IgD-negative memory B cell (primary cell): ENCODE measurements around the gene PLEKHM1. TPM values are rescaled to one million over a fixed set of nuclear protein-coding genes. Genes with fewer than 3 reads are reported as not detected.
A peak's percentile ranks its signal among the peaks of the same experiment; 100 is the strongest.

Source experiments
- H3K27ac Mint-ChIP-seq, 3 donors: one replicate each; pipeline ENCODE4 v1.8.0; 2020 to 2022; ENCODE audit warnings: mild to moderate bottlenecking in 3 of 3, mixed read lengths in 3 of 3, moderate library complexity in 1 of 3
- H3K27me3 Mint-ChIP-seq: one replicate; pipeline ENCODE4 v1.8.0; 2021; ENCODE audit warnings: mixed read lengths
- H3K36me3 Mint-ChIP-seq: one replicate; pipeline ENCODE4 v1.8.0; 2020; ENCODE audit warnings: mild to moderate bottlenecking, mixed read lengths
- H3K4me1 Mint-ChIP-seq, 3 donors: one replicate each; pipeline ENCODE4 v1.8.0; 2020 to 2022; ENCODE audit warnings: mixed read lengths in 3 of 3, mild to moderate bottlenecking in 1 of 3
- H3K4me3 Mint-ChIP-seq, 4 donors: one replicate each; pipeline ENCODE4 v1.8.0; 2020 to 2022; ENCODE audit warnings: mild to moderate bottlenecking in 4 of 4, mixed read lengths in 4 of 4, moderate library complexity in 3 of 4
- H3K9me3 Mint-ChIP-seq, 3 donors: one replicate each; pipeline ENCODE4 v1.8.0; 2020 to 2021; ENCODE audit warnings: mixed read lengths in 3 of 3, mild to moderate bottlenecking in 1 of 3
- polyA plus RNA-seq: library from polyadenylated mRNA; unstranded; fragments of 300-500 nt; fragmentation: Illumina TruSeq; gene quantifications from one replicate; pipeline ENCODE4 v1.2.3, GENCODE V29; 2021

The PLEKHM1 gene
- polyA plus RNA-seq, 1 donor from 2014 or later, result 15.8 TPM

- Mint-ChIP-seq H3K4me3 (peak overlapping the region in 1 of 4 donors; percentile 62), H3K27ac (peak overlapping the region in 1 of 3 donors; percentile 87), H3K4me1 (peaks cover 18 to 30% (median 23%) of the 10 kb centered on the region in 3 donors), H3K27me3 (no peaks in the 10 kb centered on the region), H3K36me3 (no peaks in the 10 kb centered on the region), H3K9me3 (no peaks in the 10 kb centered on the region)
Measured at GRCh38 chr17:45427181-45427835, 63.2 kb downstream of the PLEKHM1 start.

- H3K27me3 Mint-ChIP-seq, result no peaks in the 10 kb centered on the region
- no peaks in the 10 kb centered on the region for H3K9me3 Mint-ChIP-seq
- H3K36me3 Mint-ChIP-seq, result no peaks in the 10 kb centered on the region
- peaks cover 18 to 31% (median 23%) of the 10 kb centered on the region in 3 donors for H3K4me1 Mint-ChIP-seq
- peak overlapping the region in 1 of 3 donors; percentile 87 for H3K27ac Mint-ChIP-seq
- no peak overlapping the region for H3K4me3 Mint-ChIP-seq
Measured at GRCh38 chr17:45426561-45426960, 64.0 kb downstream of the PLEKHM1 start.

GRCh38 chr17:45425984-45426413 is 64.5 kb downstream of the PLEKHM1 start:
- no peak overlapping the region for H3K4me3 Mint-ChIP-seq
- no peak overlapping the region for H3K27ac Mint-ChIP-seq
- no peaks in the 10 kb centered on the region for H3K27me3 Mint-ChIP-seq
- peaks cover 19 to 28% (median 22%) of the 10 kb centered on the region in 3 donors for H3K4me1 Mint-ChIP-seq
- no peaks in the 10 kb centered on the region for H3K9me3 Mint-ChIP-seq
- no peaks in the 10 kb centered on the region for H3K36me3 Mint-ChIP-seq

- peak overlapping the region in 1 of 4 donors; percentile 51 for H3K4me3 Mint-ChIP-seq
- no peaks in the 10 kb centered on the region for H3K36me3 Mint-ChIP-seq
- H3K27ac Mint-ChIP-seq, result no peak overlapping the region
- no peaks in the 10 kb centered on the region for H3K9me3 Mint-ChIP-seq
- H3K27me3 Mint-ChIP-seq, result no peaks in the 10 kb centered on the region
- H3K4me1 Mint-ChIP-seq, result peaks cover 16 to 21% (median 17%) of the 10 kb centered on the region in 3 donors
Measured at GRCh38 chr17:45425125-45425983, 65.2 kb downstream of the PLEKHM1 start.

GRCh38 chr17:45424769-45425124 is 65.8 kb downstream of the PLEKHM1 start:
- H3K4me1 Mint-ChIP-seq, result peaks cover 15 to 21% (median 15%) of the 10 kb centered on the region in 3 donors

GRCh38 chr17:45423975-45424335 is 66.6 kb downstream of the PLEKHM1 start:
- H3K36me3 Mint-ChIP-seq, result no peaks in the 10 kb centered on the region
- H3K9me3 Mint-ChIP-seq, result no peaks in the 10 kb centered on the region
- peaks cover 11 to 17% (median 12%) of the 10 kb centered on the region in 3 donors for H3K4me1 Mint-ChIP-seq
- no peak overlapping the region for H3K4me3 Mint-ChIP-seq
- H3K27me3 Mint-ChIP-seq, result no peaks in the 10 kb centered on the region
- H3K27ac Mint-ChIP-seq, result no peak overlapping the region

More at GRCh38 chr17:45424769-45425124, 65.8 kb downstream of the PLEKHM1 start:
- Mint-ChIP-seq H3K27ac (no peak overlapping the region), H3K36me3 (no peaks in the 10 kb centered on the region), H3K27me3 (no peaks in the 10 kb centered on the region), H3K9me3 (no peaks in the 10 kb centered on the region), H3K4me3 (no peak overlapping the region)

GRCh38 chr17:45423304-45423974 is 67.1 kb downstream of the PLEKHM1 start:
- H3K4me1 Mint-ChIP-seq, result peaks cover 7 to 12% (median 8%) of the 10 kb centered on the region in 3 donors
- peak overlapping the region in 1 of 3 donors; percentile 1 for H3K27ac Mint-ChIP-seq
- H3K27me3 Mint-ChIP-seq, result no peaks in the 10 kb centered on the region
- no peak overlapping the region for H3K4me3 Mint-ChIP-seq
- no peaks in the 10 kb centered on the region for H3K9me3 Mint-ChIP-seq
- no peaks in the 10 kb centered on the region for H3K36me3 Mint-ChIP-seq

GRCh38 chr17:45414990-45415881 is 75.3 kb downstream of the PLEKHM1 start:
- peaks cover 27 to 35% (median 34%) of the 10 kb centered on the region in 3 donors for H3K4me1 Mint-ChIP-seq

GRCh38 chr17:45413498-45413923 is 77.0 kb downstream of the PLEKHM1 start:
- Mint-ChIP-seq H3K27ac (peak overlapping the region; percentile 73 to 98 (median 95)), H3K9me3 (no peaks in the 10 kb centered on the region), H3K27me3 (no peaks in the 10 kb centered on the region), H3K36me3 (peaks cover 4% of the 10 kb centered on the region), H3K4me1 (peaks cover 38 to 42% (median 40%) of the 10 kb centered on the region in 3 donors), H3K4me3 (peak overlapping the region; percentile 17 to 99 (median 82))

More at GRCh38 chr17:45414990-45415881, 75.3 kb downstream of the PLEKHM1 start:
- H3K27ac Mint-ChIP-seq, result peak overlapping the region in 2 of 3 donors; percentile 24 to 63
- no peaks in the 10 kb centered on the region for H3K27me3 Mint-ChIP-seq
- H3K4me3 Mint-ChIP-seq, result peak overlapping the region in 3 of 4 donors; percentile 5 to 65 (median 37)
- no peaks in the 10 kb centered on the region for H3K9me3 Mint-ChIP-seq
- peaks cover 4% of the 10 kb centered on the region for H3K36me3 Mint-ChIP-seq

- H3K27ac Mint-ChIP-seq, result peak overlapping the region; percentile 63 to 100 (median 98)
- no peaks in the 10 kb centered on the region for H3K9me3 Mint-ChIP-seq
- peaks cover 4% of the 10 kb centered on the region for H3K36me3 Mint-ChIP-seq
- peak overlapping the region; percentile 72 to 100 (median 100) for H3K4me3 Mint-ChIP-seq
- peaks cover 55 to 57% (median 56%) of the 10 kb centered on the region in 3 donors for H3K4me1 Mint-ChIP-seq
- no peaks in the 10 kb centered on the region for H3K27me3 Mint-ChIP-seq
Measured at GRCh38 chr17:45411348-45412105, 79.0 kb downstream of the PLEKHM1 start.

- Mint-ChIP-seq H3K4me3 (peak overlapping the region; percentile 99 to 100 (median 100)), H3K27me3 (no peaks in the 10 kb centered on the region), H3K36me3 (peaks cover 4% of the 10 kb centered on the region), H3K9me3 (no peaks in the 10 kb centered on the region), H3K27ac (peak overlapping the region; percentile 97 to 100 (median 98)), H3K4me1 (peaks cover 58 to 60% (median 60%) of the 10 kb centered on the region in 3 donors)
Measured at GRCh38 chr17:45410144-45411091, 80.1 kb downstream of the PLEKHM1 start.

GRCh38 chr17:45409659-45410076 is 80.9 kb downstream of the PLEKHM1 start:
- no peaks in the 10 kb centered on the region for H3K9me3 Mint-ChIP-seq
- no peaks in the 10 kb centered on the region for H3K36me3 Mint-ChIP-seq
- H3K4me1 Mint-ChIP-seq, result peaks cover 53 to 55% (median 53%) of the 10 kb centered on the region in 3 donors
- H3K27ac Mint-ChIP-seq, result peak overlapping the region; percentile 97 to 100 (median 98)
- H3K27me3 Mint-ChIP-seq, result no peaks in the 10 kb centered on the region
- H3K4me3 Mint-ChIP-seq, result peak overlapping the region; percentile 99 to 100 (median 100)
